Skin of body (tissue), 3 donors: ENCODE measurements around the gene LEO1. TPM values are rescaled to one million over a fixed set of nuclear protein-coding genes. Genes with fewer than 3 reads are reported as not detected.

ENCODE experiments used
- DNase-seq: peaks from one replicate; lab custom pipeline; 2025; lab: John Stamatoyannopoulos, UW
- small RNA-seq: library from RNA; depleted of rRNA; stranded (forward); fragments of <200 nt; gene quantifications from one replicate; pipeline ENCODE3, GENCODE V24; 2014; ENCODE audit warnings: low replicate concordance
- total RNA-seq: library from RNA; depleted of rRNA; stranded (reverse); fragments of >200 nt; gene quantifications from one replicate; pipeline ENCODE4 v1.2.3, GENCODE V29; 2014

The LEO1 gene
- total RNA-seq, 1 donor from 2014 or later, result 21.1 TPM

DNA sequence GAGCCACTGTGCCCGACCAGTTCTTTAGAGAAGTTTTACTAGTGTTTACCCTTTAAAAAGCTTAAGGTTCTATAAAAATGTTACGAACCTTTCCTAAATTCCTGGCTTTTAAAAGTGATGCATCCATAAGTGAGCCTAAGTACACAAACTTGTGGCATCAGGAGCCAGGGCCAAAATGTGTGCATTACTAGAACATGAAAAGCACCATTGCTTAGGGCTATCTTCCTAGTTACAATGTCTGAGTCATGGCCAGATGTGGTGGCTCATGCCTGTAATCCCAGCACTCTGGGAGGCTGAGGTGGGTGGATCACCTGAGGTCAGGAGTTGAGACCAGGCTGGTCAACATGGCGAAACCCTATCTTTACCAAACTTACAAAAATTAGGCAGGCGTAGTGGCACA is 39.9 kb downstream of the LEO1 start:
- DNase-seq, result no peak

GRCh38 chr15:51931016-51931415 is 40.6 kb downstream of the LEO1 start:
- no peak for DNase-seq

DNA sequence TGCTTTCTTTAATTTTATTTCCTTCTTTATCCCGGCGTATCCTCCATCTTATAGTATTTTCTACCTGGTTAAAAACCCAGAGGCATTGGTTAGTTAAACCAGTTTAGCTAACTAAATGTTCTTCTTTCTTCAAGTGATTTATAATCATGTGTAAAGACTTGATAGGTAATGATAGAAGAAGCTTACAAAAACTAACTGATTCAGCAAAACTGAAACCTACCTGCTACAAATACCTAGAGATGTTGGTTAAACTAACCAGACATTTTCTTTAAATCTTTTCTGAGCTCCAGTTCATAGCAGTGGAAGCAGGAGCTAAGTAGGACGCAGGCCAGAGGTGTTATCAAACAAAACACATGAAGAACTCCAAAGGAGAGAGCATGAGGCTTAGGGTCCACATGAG is 44.8 kb downstream of the LEO1 start:
- DNase-seq, result no peak

DNA sequence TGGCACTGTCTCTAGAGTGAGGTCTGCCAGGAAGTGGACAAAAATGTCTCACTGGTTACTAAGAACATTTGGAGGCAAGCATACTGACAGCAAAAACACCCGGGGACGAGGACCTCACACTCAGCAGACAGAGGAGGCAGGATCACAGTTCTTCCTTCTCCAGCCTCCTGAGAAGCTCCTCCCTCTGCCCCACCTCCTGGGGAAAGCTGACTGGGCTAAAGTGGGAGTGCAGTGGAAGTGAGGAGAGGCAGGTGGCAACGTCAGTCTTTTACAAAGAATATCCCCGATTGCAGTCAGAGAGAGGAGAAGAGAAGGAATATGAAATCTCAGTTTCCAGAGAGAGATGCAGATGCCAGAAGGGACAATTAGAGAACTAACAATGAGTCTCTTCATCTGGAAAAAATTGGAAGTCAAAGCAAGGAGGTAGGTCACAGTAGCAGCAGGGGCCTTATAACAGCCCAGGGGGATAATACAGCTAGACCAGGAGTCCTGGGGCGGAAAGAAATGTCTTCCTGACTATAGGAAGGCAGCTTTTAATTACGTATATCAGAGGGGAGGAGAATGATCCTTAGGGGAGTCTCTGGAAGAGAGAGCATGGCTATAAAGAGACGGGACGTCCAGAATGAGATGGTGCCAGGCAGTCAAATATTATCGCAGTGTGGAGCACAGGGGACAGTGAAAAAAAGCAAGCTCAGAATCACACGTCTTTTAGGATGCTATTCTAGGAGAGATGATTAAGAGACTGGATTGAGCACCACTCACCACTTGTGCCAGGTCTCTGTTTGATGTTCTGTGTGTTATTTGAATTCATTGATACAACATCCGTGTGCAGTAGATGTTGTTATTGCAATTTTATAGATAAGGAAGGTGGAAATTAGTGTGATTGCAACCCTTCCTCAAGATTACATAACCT is 47.2 kb downstream of the LEO1 start:
- DNase-seq, result no peak

DNA sequence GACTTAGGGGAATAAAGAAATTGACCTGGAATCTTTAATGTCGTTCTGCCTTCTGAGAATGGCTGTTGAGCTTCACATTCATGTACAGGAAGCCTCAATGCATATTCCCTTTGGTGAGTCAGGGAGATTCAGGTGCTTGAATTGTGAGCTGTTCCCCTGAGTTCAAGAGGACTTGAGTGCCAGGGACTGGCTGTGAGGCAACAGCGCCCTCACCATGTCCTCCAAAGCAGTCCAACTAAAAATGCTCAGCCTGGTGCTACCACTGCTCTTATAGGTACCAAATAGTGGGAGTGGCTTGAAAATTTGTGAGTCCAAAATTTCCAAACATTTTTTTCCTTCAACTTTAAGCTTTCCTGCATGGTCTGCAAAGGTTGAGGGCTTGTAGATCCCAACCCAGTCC is 54.1 kb downstream of the LEO1 start:
- no peak for DNase-seq

GRCh38 chr15:51912528-51912927 is 59.0 kb downstream of the LEO1 start:
- no peak for DNase-seq

DNA sequence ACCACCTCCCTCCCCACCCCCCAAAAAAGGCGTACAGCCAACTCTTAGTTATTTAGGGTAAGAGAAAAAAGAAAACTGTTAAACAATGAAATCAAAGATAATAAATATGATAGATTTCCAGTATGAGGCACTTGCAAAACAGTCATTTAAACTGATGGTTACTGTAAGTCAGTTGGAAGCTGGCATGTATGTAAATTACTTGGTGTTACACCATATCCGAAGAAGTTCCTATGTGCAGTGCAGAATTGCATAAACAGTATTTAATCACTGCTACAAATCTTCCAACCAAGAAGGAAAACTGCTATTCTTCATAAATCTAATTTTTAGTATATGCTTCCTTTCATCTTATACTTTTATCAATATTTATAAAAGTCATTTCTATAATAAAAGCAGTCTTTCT is 62.0 kb downstream of the LEO1 start:
- no peak for DNase-seq

GRCh38 chr15:51908316-51908715 is 63.3 kb downstream of the LEO1 start:
- no peak for DNase-seq

DNA sequence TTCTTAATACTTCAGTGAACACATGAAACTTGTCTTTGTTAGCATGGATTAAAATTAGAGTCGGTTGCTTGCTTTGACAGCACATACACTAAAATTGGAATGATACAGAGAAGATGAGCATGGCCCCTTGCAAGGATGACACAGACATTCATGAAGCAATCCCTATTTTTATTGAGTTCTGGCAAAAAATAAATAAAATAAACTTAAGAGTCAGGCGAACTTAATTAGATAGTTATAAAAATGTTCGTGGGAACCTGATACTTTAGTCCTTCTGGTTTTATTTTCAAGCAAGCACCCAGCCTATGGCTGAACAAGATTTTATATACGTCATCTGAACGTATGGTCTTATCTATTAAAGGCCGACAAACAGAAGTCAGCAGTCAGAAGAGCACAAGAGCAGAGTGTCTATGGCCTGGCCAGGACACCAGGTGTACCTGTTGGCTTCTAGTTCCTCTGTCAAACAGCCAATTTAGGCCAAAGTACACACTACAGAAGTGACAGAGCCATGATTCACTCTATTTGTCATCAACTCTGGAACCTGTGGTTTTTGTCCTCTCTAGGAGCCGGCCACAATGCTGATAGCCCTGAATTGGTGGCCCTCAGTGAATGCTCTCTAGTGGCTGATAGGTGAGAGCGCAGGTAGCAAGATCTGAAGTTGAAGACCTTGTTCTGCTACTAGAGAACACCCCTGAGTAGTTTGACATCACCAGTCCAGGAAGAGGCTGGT is 64.3 kb downstream of the LEO1 start:
- no peak for DNase-seq

GRCh38 chr15:51904931-51905330 is 66.6 kb downstream of the LEO1 start:
- no peak for DNase-seq

DNA sequence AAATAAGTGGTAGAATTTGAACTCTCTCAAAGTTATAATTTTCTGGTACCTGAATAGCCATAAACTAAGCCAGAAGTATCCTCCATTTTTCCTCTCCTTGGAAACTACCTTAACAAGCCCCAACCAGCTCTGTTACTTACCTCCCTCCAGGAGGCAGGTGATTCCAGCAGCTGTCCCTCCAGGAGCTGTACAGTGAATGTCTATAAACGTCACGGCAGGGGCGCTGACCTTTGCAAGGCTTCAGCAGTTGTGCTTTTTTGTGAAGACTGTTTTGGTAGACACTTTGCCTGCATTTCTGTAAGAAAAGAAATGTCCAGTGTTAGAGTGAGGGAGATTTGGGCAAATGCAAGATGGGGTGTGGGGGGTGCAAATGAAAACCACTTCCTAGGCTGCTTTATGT is 67.2 kb downstream of the LEO1 start:
- no peak for DNase-seq

DNA sequence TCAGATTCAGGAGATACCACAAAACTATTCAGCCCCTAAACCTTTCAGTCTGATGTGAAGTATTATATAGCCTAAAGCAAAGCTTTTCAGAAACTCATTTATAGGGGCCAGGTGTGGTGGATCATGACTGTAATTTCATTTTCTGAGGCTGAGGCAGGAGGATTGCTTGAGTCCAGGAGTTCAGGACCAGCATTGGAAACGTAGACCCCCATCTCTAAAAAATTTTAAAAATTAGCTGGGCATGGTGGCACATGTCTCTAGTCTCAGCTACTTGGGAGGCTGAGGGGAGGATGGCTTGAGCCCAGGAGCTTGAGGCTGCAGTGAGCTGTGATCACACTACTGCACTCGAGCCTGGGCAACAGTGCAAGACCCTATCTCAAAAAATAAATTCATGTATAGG is 82.1 kb downstream of the LEO1 start:
- DNase-seq, result no peak

DNA sequence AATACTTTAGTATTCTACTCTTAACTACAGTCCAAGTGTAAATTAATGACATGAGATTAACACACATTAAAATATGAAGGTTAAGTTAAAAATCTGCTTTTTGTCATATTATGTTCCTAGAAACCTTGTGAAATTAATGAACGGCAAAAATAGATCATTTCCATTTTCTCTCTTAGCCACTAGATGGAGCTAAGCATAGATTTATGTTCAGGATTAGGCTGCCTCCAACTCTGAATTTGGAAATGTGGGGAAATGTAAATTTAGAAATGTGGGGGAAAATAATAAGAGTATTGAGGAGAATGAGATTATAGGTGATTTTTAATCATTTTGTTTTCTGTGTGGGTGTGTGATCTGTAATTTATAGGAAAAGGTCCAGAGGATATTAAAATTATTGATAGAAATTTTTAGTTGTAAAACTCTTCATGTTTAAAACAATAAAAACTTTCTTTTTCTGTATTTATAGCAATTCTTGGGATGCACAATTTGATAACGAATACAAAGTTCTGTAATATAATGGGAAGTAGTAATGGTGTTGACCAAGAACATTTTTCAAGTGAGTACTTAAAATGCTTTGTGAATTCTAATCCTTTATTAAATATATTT is 82.9 kb downstream of the LEO1 start:
- no peak for DNase-seq

Small RNA genes within 50 kb of the gene (small RNA-seq; reads per million reads assigned to genes)
- gene RNU6-90P, result not detected

Other genes with a start within 250 kb of the LEO1 start
- gene LYSMD2, start 234.1 kb downstream of the LEO1 start, total RNA-seq, result 5.1 TPM
- gene TMOD2, start 220.2 kb downstream of the LEO1 start, total RNA-seq, result 10.2 TPM
- gene TMOD3, start 142.1 kb downstream of the LEO1 start, total RNA-seq, result 41.9 TPM
- 36.4 TPM for gene MAPK6, start 47.4 kb upstream of the LEO1 start, total RNA-seq
- gene BCL2L10, start 141.0 kb upstream of the LEO1 start, total RNA-seq, result 0.20 TPM
- 8.9 TPM for gene GNB5, start 219.6 kb upstream of the LEO1 start, total RNA-seq